NCI-H1417 (cell line): ENCODE data around the gene STIM1.
A peak's percentile ranks its signal among the peaks of the same experiment; 100 is the strongest.

Experiments used
- DNase-seq, 3 experiments: peaks; one replicate each; lab custom pipeline; 2025; lab: John Stamatoyannopoulos, UW

The STIM1 gene

DNA sequence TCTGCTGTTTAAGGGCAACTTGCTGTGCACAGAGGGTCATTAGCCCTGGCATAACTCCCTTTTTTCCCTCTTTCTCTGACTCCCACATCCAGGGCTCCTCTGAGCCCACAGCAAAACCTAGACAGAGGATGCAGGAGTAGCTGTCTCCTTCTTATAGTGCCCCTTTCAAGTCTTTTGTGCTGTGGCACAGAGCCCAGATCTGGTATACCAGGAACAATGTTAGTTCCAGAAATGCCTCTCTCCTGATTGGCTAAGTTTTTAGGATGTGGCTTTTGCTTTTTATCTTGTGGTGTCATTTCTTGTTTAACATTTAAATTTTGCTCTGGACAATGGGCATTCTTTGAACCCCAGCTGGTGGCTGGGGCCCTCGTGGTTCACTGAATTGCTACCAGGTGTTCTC, 213.5 kb downstream of the STIM1 start:
- no peak for DNase-seq

DNA sequence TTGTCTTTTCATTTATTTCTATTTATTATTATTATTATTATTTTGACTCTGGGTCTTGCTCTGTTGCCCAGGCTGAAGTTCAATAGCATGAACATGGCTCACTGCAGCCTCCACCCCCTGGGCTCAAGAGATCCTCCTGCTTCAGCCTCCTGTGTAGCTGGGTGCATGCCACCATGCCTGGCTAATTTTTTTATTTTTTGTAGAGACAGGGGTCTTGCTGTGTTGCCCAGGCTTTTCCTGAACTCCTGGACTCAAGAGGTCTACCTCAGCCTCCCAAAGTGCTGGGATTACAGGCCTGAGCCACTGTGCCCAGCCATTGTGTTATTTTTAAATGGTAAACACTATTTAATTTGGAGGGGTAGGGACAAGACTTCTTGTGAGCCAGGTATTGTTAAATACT, 215.9 kb downstream of the STIM1 start:
- no peak for DNase-seq

DNA sequence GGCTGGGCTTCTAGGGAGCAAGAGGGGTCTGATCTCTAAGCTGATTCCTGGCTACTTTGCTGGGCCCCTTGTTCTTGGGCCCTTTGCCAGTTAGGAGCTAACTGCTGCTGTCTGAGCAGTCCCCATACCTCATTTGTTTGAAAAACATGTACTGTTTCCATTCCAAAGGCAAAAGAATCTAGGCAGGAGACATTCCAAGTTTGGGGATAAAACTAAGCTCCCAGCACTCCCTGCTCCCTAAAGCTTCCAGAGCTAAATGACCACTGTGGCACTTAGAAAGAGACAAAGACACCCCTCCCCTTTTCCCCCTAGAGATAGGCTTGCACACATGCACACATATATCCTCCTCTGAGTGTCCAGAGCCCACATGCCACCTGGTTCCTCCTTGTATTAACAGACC, 216.4 kb downstream of the STIM1 start:
- DNase-seq: peak in 2 of 3 experiments; percentile 3 to 55

DNA sequence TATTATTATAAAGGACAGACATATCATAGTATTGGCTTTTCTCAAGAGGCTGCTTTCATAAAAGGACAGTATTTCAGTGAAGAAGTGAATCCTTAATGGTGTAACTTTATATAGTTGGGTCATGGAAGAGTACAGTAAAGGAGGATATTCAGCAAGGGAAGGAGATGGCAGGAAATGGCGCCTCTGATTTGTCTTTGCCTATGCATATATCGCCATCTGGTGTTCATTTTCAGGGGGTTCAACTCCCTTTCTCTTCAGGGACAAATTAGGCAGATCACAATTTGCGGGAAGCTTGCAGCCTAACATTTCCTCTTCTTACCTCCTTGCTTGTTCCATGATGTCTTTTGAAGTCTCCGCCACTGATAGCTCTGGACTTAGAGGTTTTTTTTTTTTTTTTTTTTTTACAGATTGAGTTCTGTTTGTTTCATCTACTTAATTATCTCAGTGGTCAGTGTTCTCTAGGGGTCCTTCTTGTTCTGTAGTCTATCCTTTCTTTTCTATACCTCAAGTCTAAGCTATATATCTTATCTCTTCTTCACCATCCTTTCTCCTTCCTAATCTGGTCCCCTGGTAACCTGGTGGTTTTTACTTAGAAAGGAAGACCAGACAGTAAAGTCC, 217.3 kb downstream of the STIM1 start:
- peak; percentile 53 to 88 (median 60) for DNase-seq

DNA sequence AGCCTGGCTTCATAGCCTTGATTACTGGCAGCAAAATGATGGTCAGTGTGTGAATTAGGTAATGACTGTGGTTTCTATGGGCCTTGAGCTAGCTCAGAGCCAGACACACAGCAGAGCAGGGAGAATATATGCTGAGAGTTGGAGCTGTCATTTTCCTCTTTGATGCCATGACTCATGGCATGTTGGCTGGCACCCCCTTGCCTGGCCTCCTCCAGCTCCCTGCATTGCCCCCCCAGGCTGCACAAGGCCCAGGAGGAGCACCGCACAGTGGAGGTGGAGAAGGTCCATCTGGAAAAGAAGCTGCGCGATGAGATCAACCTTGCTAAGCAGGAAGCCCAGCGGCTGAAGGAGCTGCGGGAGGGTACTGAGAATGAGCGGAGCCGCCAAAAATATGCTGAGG, 218.8 kb downstream of the STIM1 start:
- DNase-seq: no peak

DNA sequence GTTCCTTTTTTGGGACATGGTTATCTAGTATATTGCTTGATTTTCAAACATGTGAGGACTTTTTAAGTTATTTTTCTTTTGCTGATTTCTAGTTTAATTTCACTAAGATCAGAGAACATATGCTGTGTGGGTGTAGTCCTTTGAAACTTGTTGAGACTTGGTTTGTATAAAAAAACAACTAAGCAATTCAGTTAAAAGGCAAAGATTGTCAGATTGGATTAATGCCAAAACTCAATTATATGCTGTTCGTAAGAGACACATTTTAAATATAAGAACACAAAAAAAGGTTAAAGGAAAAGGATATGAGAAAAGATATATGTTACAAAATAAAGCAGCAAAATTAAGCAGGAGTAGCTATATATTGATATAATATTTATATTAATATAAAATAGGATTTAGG, 221.3 kb downstream of the STIM1 start:
- DNase-seq: no peak

DNA sequence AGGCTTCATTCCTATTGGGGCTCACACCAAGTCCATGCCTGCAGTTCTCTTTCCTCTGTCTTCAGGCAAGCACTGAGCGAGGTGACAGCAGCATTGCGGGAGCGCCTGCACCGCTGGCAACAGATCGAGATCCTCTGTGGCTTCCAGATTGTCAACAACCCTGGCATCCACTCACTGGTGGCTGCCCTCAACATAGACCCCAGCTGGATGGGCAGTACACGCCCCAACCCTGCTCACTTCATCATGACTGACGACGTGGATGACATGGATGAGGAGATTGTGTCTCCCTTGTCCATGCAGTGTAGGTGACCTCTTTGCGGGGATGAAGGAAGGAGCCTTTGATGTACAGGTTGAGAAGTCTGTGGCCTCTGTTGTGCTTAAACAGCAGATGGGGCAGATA, 227.7 kb downstream of the STIM1 start:
- no peak for DNase-seq

DNA sequence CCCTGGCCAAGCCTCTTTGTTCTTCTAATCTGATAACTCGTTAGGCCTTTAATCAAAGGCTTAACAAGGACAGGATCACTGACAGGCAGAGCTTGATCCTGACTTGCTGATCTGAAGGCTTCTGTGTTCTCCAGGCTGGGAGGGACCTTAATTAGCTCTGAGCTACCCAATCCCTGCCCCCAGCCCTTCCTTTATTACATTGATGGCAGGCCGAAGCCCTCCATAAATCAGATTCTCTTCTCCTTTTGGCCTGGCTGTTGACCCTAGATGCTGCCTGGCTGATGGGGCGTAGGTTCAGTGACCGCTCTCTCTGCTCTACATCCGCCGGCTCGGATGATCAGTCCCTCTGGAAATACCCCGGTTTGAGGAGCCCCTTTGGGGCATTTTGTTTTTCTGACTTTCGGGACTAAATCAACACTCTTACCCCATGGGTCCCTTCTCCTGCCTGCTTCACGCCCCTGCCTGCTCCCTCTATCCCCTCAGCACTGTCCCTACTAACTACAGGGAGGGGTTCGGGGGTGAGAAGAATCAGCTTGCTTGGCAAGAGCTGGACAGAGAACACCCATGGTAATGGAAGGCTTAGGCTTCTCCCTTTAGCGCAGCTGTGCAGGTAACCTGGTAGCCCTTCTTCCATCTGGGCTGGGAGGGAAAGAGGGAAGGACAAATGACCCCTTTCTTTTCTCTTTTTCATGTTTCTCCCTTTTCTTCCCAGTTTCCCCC, 229.1 kb downstream of the STIM1 start:
- DNase-seq: no peak

DNA sequence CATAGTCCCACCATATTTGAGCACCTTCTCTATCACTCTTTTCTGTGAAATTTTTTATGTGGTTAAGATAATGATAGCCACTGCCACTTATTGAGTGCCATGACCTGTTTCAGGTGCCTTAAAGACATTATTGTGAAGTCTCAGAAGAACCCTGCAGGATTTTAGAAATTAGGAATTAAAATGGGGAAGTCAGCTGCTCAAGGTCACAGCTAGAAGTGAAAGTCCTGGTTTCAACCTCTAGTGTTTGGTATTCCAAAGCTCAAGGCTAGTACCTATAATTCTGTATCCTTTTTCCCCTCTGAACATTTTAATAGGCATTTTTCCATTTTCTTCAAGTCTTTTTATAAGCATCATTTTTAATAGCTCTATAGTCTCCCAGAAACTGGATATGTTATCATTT, 230.1 kb downstream of the STIM1 start:
- no peak for DNase-seq

DNA sequence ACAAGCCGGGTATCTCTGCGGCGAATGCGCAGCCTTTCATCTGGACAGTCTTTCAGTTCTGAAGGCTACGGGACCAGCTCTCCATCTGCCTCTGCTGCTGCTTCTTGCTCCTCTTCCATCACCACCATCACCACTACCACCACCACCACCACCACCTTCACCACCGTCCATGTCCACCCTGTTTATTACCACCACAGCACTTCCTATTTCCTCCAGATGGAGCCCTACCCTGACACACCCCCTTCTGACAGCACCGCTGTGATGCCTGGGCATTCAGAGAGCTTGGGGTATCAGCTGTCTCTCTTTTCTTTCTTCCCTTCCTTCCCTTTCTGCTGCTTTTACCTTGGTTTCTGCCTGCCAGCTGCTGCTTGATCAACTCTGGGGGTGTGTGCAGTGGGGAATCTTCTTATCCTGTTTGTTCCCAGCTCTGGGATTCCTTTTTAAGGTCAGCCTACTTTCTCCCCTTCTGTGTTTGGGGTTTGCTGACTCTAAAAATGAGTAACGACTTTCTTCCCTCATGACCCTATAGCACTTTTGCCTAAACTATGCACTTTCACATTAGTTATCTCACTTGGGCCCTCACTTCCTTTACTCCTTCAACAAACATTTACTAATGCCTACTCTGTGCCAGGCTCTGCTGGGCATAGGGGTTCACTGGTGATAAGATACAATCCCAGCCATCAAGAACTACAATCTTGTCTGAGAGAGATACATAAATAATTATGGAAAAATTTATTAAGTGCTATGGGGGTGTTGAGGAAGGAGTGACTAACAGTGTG, 231.3 kb downstream of the STIM1 start:
- DNase-seq: no peak

DNA sequence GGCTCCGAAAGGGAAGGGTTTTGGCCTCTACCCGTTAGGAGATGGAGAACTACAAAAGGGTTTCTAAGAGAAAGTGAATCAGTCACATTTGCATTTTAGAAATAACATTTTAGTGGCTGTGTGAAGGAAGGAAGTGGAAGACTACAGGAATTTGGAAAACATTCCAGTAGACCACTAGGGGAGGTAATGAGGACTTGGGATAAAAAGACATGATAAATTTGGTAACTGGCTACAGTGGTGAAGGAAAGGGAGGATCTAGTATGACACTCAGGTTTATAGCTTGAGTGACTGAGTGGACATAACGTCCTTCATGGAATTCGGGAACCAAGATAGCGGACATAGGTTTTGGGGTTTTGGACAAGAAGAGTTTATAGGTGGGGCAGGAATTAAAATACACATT, 232.1 kb downstream of the STIM1 start:
- no peak for DNase-seq

DNA sequence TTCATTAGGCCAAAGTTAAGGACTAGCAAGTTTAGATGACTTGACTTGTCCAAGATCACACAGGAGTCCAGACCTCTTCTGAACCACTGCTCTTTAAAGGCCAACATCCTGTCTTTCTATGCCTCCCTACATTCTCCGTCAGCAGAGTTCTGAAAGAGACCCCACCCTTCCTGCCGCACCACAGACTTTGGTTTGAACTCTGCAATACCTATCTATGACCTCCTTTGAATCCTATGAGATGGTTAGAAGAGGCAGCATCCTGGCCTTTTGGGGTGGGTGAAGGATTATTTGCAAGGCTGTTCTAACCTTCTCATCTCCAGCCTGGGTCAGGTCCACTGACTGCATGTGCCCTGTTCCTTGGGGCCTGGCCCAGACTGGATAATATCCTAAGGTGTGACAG, 234.8 kb downstream of the STIM1 start:
- DNase-seq: no peak

DNA sequence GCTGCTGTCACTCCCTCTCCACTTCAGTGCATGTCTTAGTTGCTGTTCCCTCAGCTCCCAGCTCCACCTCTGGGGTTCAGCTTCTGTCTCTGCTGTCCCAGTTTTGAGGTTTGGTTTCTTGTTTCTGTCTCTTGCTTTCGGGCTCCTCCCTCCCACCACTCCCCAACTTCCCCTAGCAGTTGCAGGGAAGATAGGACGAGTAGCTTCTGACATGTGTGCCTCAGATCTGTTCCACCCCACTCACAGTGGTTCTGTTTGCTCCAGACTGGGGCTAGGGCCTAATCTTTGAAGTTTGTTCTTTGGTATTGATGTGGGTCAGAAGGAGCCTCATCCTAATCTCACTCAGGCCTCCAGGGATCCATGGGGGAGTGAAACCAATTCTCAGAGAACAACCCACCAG, 236.6 kb downstream of the STIM1 start:
- no peak for DNase-seq

DNA sequence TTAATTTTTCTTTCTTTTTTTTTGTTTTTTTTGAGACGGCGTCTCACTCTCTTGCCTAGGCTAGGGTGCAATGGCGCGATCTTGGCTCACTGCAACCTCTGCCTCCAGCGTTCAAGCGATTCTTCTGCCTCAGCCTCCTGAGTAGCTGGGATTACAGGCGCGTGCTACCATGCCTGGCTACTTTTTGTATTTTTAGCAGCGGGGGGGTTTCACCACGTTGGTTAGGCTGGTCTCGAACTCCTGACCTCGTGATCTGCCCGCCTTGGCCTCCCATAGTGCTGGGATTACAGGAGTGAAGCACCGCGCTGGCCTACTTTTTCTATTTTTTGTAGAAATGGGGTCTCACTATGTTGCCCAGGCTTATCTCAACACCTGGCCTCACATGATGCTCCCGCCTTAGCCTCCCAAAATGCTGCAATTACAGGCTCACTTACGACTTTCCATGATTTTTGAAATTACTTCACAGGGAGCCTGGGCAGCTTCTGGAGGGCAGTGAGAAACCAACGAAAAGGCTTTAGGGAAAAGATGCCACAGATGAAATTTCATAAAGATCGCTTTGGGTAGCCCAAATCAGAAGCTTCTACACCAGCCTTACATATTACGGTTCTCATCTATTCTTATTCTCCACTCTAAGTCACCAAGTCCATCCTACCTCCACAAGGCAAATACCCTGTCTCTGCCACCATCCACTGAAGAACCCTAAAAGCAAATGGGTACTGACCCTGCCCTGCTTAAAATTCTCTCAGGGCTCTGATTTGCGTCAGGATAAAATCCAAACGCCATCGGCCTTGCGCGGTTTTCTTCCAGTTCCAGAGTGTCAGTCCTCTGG, 238.3 kb downstream of the STIM1 start:
- DNase-seq: no peak

DNA sequence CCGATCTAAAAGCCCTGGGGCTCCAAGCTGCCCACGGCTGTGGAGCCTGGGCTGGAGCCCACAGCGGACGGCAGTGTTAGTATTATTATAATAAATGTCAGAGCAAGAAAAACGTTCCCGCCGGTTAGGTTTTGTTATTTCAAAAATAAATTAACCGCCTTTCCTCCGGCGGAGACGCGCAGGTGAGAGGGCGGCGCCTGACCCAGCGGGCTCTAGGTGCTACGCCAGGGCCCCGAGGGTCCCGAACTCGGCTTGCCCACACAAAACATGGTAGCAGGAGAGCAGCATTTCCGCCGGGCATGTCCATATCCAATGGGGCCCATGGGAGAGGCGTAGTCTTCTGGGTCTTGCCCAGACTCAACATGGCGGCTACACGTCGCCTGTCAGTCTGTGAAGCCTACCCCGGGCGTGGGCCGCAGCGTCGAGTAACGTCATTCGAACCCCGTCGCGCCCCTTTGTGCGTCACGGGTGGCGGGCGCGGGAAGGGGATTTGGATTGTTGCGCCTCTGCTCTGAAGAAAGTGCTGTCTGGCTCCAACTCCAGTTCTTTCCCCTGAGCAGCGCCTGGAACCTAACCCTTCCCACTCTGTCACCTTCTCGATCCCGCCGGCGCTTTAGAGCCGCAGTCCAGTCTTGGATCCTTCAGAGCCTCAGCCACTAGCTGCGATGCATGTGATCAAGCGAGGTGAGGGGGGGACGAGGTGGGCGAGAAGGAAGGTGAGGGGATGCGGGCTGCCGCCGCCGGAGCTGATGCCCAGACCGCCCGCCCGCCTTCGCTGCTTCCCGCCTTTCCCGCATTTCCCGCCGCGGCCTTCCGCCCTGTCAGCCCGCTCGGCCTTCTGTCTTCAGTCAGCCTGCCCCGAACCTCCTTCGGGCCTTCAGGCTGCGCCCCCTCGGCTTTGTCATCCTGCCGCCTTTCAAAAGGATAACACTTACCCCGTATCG, 239.2 kb downstream of the STIM1 start, which contains the start of gene RRM1:
Gene RRM1, plus strand, starts transcription at position 452 of the 944 bp plus-strand sequence. Its CDS starts 214 bp downstream, at position 666.
- DNase-seq: peak; percentile 98 to 99 (median 99)

DNA sequence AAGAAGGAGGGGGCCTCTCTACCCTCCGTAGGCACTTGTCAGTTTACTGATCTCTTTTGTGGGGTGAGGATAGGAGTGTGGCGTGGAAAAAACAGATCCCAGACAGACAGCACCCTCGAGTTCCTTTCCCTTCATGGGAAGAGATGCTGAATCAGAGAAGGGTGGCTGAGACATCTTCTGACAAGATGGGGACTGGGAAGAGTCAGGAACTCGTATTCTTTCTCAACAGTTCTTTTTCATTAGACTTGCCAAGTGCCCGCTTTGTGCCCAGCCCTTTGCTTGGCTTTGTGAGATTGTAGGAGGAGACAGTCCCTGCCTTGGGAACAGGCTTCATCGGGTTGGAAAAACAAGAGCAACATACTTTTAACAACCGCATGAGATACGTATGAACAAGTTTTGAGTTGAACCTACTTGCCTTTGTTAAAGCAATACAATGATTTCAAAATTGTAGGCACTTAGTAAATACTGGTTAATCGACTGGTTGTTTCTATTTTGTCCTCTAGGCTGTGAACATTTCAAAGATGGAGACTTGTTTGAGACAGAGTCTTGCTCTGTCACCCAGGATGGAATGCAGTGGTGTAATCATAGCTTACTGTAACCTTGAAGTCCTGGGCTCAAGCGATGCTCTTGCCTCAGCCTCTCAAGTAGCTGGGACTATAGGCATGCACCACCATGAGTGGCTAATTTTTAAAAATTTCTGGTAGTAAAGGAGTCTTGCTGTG, 240.2 kb downstream of the STIM1 start:
- DNase-seq: peak; percentile 11 to 70 (median 22)

DNA sequence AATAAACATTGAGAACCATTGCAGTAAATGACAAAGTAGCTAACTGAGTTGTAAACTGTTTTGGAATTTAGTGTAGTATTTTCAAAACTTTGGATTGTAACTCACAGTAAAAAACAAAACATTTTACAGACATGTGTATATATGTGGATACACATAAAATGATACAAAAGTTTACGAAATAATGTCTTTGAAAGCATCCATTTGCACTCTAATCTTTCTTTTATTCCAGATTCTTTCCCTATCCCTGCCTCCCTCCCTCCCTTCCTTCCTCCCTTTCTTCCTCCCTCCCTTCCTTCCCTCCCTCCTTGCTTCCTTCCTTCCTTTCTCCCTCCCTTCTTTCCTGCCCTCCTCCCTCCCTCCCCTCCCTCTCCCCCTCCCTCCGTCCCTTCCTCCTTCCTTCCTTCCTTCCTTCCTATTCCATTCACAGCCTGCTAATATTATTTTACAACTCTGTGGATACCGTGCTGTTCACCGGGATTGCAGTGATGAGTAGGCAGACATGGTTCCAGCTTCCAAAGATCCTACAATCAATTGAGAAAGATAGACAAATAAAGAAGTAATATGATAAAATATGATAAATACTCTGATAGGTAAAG, 242.7 kb downstream of the STIM1 start:
- DNase-seq: no peak

DNA sequence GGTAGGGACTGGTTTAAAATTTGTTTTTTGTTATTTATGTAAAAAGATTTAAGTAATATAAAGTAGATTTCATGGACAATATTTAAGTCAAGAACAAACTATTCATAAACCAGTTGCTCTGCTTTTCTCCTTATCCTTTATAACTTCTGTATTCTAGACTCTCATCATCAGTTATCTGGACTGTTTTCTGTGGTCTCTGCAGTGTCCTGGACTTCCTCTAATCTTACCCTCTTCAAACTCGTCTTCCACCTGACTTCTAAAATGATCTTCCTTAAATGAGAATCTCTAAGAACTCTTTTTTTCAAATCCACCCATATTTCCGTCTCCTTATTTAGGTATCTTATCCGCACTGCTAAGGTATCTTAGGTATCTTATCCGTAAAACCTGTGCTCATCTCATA, 247.2 kb downstream of the STIM1 start:
- DNase-seq: no peak

DNA sequence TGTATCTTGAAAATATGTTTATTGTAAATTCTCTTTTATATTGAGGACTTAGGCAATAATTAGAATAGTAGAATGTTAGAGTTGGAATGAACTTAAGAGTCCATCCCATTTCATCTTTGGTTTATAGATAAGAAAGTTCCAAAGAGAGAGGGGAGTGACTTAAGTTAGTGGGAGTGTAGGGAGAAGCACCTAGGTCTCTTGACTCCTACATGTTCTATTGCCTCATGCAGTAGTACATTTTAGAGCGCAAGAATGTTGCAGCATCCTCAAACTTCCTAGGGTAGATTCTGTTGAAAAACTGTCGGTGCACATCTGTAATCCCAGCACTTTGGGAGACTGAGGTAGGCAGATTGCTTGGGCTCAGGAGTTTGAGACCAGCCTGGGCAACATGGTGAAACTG, 247.8 kb downstream of the STIM1 start:
- no peak for DNase-seq

DNA sequence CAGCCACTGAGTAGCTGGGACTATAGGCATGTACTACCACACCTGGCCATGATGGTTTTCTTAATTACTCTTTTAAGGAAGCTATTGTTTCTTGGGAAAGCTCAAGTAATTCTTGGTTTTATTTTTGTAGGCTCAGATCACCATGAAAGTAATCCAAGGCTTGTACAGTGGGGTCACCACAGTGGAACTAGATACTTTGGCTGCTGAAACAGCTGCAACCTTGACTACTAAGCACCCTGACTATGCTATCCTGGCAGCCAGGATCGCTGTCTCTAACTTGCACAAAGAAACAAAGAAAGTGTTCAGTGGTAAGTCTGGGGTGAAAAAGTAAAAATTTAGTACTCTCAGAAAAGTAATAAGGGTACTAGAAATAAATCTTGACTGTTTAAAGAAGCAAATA, 250.5 kb downstream of the STIM1 start:
- no peak for DNase-seq
